ENCODE data around the gene PLAU.
A peak's percentile ranks its signal among the peaks of the same experiment; 100 is the strongest.
"Not testable (repeated sequence)": the region's sequence is repeated elsewhere in the genome, so short reads cannot be mapped to it uniquely, and the experiment has no call there.

Gene PLAU

DNA sequence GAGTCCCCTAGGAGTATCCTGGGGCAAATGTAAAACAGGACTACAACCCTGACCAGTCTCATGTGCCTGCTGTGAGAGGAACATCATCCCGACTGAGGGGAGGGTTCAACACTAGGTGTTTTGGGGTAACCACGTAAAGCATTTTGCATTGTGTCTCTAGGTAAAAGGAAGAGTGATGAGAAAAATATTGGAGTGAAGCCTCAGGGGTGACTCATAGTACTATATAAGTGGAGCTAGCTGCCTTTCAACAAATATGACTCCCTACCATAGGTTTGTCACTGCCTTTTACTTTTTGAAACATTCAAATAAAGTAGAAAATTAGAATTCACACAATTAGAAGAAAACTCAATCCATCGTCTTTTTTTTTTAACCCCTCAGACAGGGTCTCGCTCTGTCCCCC is 34.0 kb upstream of the PLAU start:
- no peak for DNase-seq

DNA sequence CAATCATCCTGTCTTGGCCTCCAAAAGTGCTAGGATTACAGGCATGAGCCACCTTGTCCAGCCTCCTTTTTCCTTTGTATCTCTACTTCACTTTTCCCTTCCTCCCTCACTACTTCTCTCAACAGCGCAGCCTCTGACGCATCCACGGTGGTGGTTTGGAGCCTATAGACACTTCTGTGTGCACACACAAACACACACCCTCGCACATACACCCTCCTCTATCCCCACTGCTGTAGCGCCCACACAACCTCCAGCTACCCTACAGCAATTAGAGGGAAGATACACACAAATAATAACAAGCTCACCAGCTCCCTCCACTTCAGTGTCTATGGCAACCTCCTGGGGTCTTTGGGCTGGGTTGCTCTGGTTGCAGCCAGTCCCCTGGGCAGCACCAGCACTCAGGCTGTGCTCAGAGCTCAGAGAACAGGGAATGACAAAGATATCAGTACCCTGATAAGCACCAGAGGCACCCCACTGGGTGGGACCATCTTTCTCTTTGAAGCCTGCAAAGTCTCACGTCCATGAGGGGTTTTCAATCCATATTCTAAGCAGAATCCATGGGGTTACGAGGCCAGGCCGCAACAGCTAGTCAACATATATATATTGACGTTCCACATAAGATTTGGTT is 33.3 kb upstream of the PLAU start:
- DNase-seq, result no peak

DNA sequence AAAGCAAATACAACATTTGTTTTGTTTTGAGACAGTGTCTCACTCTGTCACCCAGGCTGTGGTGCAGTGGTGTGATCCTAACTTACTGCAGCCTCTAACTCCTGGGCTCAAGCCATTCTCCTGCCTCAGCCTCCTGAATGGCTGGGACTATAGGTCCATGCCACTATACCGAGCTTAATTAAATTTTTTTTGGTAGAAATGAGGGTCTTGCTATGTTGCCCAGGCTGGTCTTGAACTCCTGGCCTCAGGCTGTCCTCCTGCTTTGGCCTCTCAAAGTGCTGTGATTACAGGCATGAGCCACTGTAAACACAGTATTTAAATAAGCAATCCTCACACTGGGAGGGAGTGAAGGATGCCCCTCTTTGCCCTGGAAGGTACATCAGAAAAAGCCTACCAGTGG is 32.6 kb upstream of the PLAU start:
- no peak for DNase-seq

DNA sequence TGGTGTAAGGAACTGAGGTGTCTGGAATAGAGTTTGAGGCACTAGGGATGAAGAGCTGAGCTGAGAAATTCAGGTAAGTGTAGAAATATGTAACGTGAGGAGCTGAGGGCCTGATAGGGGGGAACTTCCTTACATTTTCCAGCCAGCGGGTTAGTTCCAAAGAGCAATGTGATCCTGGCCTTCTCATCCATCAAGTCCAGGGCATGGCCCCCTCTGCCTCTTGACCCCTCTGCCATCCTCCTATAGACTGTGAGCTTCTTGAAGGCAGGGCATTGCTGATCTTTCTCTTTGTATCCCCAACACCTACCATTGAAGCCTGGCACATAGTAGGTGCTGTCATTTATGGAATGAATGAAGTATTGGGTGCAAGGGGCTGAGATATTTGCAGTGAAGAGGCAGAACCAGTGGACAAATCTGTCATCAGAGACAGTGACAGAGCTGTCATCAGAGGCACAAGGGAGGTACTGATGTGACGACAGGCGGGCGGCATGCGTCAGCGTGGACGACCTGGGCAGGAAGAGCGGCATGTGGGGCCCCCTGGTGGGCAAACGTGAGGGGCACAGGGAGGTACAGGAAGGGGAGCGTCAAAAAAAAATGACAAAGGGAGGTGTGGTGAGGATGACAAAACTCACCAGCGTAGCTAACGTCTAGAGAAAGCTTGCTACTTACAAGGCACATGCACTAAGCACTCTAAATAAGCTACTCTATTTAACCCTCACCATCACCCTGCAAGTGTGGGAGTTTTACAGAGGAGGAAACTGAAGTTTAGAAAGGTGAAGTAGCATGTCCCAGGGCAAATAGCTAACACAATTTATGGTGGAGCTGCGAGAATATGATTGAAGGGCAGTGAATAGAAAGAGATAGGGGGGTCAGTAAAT is 31.4 kb upstream of the PLAU start:
- peak; percentile 48 to 57 for DNase-seq

DNA sequence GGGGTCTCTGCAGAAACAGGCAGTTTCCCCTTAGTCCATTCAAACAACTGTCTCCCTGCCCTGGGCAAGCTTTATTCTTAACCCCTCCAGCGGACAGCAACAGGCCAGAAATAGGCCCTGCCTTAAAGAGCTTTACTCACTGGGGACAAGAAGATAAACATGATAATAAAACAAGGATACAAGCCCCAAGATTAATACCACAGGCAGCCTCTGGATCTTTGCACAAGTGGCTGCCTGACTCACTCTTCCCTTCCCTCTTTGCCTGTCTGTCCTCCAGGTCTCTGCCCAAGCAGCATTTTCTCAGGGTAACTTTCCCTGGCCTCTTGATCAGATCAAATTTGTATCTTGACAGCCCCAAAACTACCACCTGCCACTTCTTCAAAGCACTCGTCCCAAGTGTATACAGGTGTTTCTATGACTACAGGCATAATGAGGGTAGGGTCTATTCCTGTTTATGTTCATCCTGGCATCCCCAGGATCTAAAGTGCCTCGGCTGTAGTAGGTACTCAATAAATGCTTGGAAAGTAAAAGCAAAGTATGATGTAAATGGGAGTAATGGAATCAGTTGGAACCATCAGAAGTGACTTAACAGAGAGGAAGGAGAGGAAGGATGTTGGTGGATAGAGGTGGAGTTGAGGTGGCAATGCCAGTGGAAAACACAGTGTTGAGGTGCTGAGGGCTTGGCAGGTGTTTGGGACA is 29.6 kb upstream of the PLAU start:
- DNase-seq, result no peak

DNA sequence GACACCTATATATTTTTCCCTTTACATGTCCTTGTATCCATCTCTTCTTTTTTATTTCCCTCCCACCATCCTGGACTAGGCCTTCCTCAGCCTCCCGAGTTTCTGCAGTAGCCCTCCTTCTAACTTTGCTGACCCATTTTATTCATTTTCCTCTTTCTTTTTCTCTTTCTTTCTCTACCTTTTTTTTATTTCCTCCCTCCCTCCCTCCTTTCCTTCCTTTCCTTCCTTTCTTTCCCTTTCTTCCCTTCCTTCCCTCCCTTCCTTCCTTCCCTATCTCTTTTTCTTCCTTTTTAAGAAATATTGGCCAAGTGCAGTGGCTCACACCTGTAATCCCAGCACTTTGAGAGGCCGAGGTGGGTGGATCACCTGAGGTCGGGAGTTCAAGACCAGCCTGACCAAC is 26.9 kb upstream of the PLAU start:
- no peak for DNase-seq

DNA sequence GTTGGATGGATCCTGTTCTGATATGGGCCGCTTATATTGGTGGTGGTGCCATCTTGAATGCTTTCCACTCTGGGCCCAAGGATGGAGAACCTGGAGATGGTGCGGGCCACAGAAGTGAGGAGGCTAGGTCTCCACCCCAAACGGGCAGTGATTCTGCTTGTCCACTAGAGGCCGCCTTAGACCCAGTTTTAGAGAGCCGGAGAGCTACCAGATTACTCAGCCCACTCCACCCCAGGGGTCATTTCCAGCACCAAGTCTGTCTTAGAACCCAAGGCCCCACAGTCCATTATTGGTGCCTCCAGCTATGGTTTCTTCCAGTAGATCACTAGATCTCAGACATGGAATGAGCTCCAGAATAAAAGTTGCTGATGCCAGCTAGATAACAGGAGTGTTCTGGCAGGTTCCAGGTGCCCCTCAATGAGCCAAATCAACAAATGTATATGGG is 24.8 kb upstream of the PLAU start:
- peak; percentile 41 to 77 for DNase-seq

DNA sequence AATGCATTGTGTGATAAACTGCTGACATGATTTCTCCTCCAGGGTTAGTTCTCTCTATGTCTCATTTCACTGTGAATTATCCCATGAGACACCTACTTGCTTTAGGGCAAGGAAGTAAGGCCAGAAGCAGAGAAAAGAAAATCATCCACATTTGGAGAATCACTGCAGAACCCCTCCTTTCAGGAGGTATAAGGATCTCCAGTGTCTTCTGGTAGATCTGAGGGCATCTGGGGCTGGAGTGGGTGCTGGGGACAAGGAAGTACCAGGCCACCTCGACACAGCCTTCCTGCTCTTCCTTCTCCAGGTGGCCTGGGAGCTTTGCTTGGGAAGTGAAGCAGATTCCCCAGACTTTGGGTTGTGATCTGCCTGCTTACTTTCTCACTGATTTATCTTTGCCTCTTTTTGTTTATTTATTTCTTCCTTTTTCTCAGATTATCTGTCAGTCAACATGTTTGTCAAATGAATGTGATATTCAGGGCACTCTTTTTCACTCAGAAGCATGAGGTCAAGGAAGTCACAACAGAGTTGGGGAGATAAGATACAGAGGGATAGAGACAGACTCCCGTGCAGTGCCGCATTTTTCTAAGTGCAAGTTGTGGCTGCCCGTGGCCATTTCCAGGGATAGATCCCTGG is 24.2 kb upstream of the PLAU start:
- DNase-seq, result no peak

DNA sequence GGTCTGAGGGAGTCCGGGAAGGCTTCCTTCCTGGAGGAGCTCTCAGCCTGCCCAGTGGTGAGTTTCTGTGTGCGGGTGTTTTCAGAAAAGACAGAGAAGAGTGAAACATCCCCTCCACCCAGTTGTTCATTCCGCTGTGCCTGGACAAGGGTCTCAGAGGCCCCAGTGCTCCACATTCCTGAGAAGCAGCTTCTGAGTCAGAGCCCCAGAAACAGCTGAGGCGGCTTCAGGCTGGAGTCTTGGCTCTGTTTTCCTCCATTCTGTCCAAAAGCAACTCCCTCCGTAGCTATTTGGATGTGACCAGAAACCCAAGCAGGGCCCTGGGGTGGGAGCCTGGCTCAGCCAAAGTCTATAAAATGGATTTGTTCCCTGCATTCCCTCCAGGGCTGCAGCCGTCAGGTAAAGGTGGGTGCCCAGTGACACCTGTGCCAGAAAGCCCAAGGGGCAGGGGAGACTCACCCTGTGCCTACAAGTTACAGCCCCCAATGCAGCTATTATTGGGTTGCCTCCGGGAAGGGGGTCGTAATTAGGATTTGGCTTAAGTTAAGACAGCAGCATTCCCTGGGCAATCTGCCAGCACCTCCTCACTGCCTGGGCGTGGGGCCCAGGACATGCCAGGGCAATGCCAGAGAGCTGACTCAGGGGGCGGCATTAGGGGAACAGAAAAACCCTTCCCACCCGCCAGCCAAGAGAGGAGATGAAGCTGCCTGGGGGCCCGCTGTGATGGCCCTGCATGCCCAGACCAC is 23.5 kb upstream of the PLAU start:
- DNase-seq, result peak; percentile 52 to 58

DNA sequence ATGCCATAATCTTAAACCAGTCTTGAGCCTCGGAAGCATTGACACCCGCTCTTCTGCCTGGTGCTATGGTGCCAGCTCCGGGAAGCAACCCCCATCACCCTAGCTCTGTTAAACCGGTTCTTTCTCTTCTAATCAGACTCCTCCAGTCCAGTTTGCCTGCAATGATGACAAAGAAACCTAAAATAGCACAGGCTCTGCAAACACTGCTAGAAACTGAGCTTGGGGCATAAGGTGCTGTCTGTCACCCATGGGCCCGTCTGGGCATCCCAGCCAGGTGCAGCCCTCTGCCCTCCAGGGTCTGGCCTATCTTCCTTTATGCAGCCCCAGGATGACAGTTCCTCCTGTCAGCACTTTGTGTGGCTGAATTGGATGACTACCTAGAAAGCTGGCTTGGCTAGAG is 22.4 kb upstream of the PLAU start:
- no peak for DNase-seq

DNA sequence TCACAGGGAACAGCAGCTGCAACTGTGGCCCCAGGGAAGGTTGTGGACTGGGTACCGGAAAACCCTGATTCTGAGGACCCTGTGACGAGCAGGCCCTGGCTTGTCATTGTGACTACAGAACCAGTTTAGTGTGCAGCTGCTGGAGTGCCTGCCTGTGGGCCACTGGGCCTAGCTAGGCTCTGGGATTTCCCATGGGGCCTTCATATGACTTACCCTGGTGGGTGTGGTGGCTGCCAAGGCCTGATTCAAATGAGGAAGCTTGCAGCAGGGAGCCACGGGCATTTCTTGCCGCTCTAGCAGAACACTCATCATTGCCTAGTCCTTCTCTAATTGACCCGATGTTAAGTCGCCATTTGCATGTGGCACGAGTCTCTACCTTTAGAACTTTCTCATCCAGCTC is 21.9 kb upstream of the PLAU start:
- no peak for DNase-seq

DNA sequence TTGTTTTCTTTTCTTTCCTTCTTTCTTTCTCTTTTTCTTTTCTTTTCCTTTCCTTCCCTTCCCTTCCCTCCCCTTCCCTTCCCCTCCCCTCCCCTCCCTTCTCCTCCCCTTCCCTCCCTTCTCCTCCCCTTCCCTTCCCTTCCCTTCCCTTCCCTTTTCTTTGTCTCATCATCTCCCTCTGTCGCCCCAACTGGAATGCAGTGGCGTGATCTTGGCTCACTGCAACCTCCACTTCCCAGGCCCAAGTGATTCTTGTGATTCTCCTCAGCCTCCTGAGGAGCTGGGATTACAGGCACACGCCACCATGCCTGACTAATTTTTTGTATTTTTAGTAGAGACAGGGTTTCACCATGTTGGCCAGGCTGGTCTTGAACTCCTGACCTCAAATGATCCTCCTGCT is 21.5 kb upstream of the PLAU start:
- not testable (repeated sequence) for DNase-seq

DNA sequence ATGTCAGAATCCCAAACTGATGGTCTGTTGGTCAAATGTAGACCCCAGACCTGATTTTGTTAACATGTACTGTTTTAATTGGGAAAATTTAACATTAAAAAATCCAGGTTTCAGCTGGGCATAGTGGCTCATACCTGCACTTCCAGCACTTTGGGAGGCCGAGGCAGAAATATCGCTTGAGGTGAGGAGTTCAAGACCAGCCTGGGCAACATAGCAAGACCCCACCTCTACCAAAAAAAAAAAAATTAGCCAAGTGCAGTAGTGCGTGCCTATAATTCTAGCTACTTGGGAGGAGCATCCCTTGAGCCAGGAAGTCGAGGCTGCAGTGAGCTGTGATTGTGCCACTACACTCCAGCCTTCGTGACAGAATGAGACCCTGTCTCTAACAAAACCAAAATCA is 20.7 kb upstream of the PLAU start:
- no peak for DNase-seq

DNA sequence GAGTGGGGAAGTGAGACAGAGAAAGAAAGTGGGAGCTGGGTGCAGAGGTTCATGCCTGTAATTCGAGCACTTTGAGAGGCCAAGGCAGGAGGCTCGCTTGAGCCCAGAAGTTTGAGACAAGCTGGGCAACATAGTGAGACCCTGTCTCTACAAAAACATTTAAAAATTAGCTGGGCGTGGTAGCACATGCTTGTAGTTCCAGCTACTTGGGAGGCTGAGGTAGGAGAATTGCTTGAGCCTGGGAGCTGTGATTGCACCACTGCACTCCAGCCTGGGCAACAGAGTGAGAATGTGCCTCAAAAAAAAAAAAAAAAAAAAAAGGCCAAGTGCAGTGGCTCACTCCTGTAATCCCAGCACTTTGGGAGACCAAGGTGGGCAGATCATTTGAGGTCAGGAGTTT is 20.1 kb upstream of the PLAU start:
- not testable (repeated sequence) for DNase-seq

DNA sequence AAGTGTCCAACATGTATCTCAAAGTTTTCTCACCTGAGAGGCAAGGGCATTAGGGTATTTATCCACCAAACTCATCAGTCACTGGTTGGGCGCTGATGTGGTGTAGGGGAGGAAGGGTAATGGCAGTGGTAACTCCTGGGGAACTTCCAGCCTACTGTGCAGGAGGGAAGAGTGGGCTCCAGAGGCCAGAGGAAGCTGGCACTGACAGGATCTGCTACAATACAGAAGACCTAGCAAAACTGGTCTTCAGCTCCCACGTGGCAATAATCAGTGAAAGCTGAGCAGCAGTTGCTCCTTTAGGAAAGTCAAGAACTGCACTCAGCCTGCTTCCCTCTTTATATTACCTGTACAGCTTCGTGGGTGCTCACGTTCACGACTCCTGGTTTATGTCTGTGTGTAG is 19.4 kb upstream of the PLAU start:
- no peak for DNase-seq

DNA sequence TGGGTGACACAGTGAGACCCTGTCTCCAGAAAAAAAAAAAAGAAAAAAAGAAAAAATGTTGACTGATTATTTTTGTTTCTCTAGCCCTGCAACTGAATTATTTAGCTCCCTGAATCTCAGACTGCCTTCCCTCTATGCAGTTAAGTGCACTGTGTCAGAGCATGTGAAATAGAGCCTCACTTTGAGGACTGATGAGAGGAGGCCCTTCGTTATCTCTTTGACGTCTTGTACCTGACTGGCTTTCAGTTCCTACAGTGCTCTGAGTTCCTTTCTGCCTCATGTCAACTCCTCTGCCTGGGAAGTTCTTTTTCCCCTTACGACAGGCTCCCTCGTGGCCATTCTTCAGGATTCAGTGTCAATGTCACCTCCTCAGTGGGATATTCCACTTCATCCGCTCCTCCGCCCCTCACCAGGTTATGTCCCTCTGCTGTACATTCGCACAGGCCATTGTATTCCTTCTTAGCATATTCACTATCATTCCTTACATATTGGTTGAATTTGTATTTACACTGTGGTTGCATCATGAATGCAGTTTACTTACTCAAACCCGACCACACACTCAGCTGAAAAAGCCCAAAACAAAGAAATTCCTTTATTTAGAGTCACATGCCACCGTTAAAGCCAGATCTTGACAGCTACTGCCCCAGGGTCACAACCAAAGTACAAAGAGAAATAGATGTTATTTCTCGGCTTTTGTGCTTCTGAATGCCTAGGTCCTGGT is 18.5 kb upstream of the PLAU start:
- DNase-seq, result no peak

DNA sequence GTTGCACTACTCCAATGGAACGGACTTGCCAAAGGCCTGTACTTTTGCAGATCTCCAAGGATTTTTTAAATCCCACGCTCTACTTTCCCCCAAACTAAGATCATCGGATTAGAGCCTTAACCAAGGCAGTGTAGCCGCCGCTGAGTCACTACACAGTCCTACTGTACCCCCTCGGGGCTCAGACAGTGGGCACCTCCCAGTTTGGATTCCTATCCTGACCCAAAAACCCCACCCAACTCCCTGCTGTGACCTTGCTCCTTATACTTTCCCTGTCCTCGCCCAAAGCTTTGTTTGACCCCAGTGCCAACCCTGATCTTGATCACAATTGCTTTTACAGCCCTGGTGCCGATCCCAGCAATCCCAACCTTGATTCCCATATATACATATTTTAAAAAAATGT is 17.5 kb upstream of the PLAU start:
- no peak for DNase-seq

DNA sequence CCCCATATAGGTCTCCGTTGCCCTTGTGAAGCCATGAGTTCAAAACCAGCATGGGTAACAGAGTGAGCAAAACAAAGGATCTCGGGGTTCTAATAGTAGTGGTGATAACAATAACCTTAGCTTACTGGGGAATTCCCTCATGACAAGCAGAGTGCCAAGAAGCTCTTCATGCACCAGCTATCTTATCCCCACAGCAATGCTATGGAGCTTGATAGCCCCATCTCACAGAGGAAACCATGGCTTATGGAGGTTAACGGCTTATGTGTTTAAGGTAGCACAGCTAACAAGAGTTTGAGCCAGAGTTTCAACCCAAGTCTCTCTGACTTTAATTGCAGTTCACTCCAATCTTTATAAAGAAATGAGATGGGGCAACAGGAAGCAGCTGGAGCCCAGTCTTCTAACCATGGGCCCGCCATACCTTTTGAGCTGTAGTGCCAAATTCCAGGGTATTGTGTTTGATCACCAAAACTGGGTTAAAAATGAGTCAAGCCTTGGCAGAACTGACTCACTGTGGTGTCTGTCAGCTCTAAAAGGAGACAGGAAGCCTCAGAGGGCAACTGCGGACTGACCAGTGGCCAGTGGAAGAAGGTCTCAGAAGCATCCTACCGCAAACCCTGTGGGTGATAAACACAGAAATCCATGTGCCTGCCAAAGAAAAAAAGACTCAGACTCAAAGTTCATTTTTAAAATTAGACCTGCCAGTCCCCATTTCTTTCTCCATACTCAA is 16.5 kb upstream of the PLAU start:
- no peak for DNase-seq

DNA sequence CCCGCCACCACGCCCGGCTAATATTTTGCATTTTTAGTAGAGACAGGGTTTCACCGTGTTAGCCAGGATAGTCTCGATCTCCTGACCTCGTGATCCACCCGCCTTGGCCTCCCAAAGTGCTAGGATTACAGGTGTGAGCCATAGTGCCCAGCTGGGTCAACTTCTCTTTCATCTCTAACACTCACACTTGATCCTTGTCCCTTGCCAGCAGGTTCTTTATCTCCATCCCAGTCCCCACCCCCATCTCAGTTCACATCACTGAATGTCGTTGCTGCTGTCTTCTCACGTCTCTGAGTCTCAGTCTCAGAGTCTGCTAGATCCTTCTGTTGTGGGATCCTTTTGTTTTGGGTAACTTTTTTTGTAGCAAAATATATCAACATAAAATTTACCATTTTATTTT is 15.6 kb upstream of the PLAU start:
- not testable (repeated sequence) for DNase-seq

DNA sequence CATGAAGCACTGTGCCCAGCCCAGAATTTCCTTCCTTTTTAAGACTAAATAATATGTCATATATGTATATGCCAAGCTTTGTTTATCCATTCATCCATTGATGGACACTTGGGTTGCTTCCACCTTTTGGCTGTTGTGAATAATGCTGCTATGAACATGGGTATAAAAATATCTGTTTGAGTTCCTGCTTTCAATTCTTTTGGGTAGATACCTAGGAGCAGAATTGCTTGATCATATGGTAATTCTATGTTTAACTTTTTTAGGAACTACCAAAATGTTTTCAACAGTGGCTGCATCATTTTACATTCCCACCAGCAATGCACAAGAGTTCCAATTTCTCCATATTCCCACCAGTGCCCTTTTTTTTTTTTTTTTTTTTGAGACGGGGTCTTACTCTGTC is 13.2 kb upstream of the PLAU start:
- no peak for DNase-seq

DNA sequence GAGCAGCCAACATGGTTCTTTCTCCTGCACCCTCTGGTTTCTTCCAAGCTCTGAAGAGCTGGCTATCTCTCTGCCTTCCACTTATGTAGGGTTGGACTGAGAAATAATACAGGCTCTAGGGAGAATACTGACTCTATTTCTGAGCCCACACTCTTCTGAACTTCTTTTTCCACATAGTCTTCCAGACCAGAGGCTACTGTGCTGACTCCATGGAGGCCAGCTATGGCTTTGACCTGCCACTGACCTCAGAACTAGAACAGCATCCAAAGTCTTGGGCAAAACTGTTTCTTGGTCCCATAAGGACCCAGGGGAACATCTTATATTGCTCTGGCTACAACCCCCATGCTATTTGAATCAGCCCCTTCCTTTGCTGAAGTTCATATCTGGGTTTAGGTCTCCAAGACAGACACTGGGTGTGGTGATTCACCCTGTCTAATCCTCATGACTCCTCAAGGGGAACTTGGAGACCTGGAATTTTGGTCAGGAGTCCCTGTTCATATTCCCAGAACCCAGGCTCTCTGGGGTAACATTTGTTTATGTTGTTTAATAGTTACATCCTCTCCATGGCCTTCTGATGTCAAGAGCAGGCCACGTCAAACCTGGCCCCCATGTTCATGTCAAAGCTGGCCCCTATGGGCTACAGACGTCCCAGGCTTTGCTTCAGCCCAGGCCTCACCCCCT is 12.1 kb upstream of the PLAU start:
- no peak for DNase-seq
